ENCODE measurements around the gene HBM.

The HBM gene

DNA sequence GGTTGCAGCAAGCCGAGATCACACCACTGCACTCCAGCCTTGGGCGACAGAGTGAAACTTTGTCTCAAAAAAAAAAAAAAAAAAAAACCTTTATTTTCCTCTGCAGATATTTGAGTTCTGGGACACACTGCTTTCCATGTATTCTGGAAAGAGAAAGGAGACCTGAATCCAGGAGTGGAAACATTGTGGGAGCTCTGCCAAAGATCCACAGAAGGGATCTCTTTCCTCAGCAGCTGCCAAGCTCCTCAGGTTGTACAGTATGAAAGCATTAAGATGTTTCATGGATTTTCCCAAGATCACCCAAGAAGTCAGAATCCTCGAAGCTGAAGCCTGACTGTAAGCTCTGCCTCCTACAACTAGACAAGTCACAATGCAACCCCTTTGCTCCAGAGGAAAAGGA is 40.8 kb upstream of the HBM start:
- peaks cover 0 to 7% of the 10 kb centered on the region in 2 experiments; a peak in 2 of 3 replicates for H3K36me3 ChIP-seq (ENCODE audit: control insufficient read depth in 2 of 2, insufficient read depth in 1 of 2, low read length in 2 of 2)
- H3K4me1 ChIP-seq (ENCODE audit: control insufficient read depth, insufficient read depth, low read length), result no peaks in the 10 kb centered on the region
- CTCF ChIA-PET, result interaction anchor here (0.6 to 2.8 kb wide), 6 partner anchors 15 to 348 kb away, joined by 3 to 19 read pairs (median 3); no protein-coding TSS in a partner anchor
- no peaks in the 10 kb centered on the region for H3K9me3 ChIP-seq (ENCODE audit: control insufficient read depth, insufficient read depth, low read depth, low read length)
- no peak overlapping the region for H3K27ac ChIP-seq (ENCODE audit: extremely low read depth, low read depth, low read length)
- POLR2A ChIA-PET, result interaction anchor here (0.7 kb wide), 1 partner anchor 38 kb away, joined by 3 read pairs; no protein-coding TSS in a partner anchor
- no peak overlapping the region for H3K4me3 ChIP-seq (ENCODE audit: low read depth, low read length)
- no peak for TF ChIP-seq KLF9 (tag by site-specific recombination; IDR thresholded peaks at IDR 0.05; ENCODE audit: low read depth)
- no peak for TF ChIP-seq ZFP41 (tag by site-specific recombination; IDR thresholded peaks at IDR 0.05; ENCODE audit: borderline replicate concordance)
- no peak for TF ChIP-seq GLI4 (tag by site-specific recombination; IDR thresholded peaks at IDR 0.05)
- TF ChIP-seq ZSCAN16 (tag by site-specific recombination; IDR thresholded peaks at IDR 0.05), result no peak
- no peak for TF ChIP-seq ZNF132 (tag by site-specific recombination; IDR thresholded peaks at IDR 0.05; ENCODE audit: borderline replicate concordance)
- TF ChIP-seq KLF16 (tag by site-specific recombination; IDR thresholded peaks at IDR 0.05), result no peak
- TF ChIP-seq ZNF133 (tag by site-specific recombination; IDR thresholded peaks at IDR 0.05), result no peak
- TF ChIP-seq, protein P1, sequence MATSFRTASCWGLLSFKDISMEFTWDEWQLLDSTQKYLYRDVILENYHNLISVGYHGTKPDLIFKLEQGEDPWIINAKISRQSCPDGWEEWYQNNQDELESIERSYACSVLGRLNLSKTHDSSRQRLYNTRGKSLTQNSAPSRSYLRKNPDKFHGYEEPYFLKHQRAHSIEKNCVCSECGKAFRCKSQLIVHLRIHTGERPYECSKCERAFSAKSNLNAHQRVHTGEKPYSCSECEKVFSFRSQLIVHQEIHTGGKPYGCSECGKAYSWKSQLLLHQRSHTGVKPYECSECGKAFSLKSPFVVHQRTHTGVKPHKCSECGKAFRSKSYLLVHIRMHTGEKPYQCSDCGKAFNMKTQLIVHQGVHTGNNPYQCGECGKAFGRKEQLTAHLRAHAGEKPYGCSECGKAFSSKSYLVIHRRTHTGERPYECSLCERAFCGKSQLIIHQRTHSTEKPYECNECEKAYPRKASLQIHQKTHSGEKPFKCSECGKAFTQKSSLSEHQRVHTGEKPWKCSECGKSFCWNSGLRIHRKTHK (tag by site-specific recombination; IDR thresholded peaks at IDR 0.05), result no peak
- TF ChIP-seq ZNF629 (tag by site-specific recombination; IDR thresholded peaks at IDR 0.05), result no peak
- no peak for TF ChIP-seq ZNF19 (tag by site-specific recombination; IDR thresholded peaks at IDR 0.05; ENCODE audit: low read depth)
- no peak for TF ChIP-seq ZNF768 (tag by site-specific recombination; IDR thresholded peaks at IDR 0.05)
- no peak for TF ChIP-seq KLF8 (tag by site-specific recombination; IDR thresholded peaks at IDR 0.05)
- TF ChIP-seq, protein P2, sequence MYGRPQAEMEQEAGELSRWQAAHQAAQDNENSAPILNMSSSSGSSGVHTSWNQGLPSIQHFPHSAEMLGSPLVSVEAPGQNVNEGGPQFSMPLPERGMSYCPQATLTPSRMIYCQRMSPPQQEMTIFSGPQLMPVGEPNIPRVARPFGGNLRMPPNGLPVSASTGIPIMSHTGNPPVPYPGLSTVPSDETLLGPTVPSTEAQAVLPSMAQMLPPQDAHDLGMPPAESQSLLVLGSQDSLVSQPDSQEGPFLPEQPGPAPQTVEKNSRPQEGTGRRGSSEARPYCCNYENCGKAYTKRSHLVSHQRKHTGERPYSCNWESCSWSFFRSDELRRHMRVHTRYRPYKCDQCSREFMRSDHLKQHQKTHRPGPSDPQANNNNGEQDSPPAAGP (tag by site-specific recombination; IDR thresholded peaks at IDR 0.05), result no peak
- TF ChIP-seq HOXC10 (CRISPR knock-in tag; IDR thresholded peaks at IDR 0.05), result no peak

DNA sequence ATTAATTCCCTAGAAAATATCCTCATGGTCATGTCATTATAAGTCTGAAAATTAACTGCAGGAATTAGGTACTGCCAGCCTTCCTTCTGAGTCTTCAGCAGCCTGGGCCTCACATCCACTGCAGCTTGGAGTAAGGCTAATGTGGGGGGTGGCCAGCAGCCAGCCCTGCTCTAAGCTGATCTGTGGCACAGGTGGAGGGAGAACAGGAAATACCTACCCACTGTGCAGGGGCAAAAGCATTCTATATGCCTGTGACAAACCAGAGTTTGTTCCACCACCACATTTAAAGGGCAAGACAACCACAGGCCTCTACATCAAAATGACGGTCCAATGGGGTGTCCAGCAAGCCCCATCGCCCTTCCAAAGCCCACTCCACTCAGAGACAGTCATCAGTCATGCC is 36.7 kb upstream of the HBM start:
- Histone ChIP-seq H3K4me3 (ENCODE audit: low read depth, low read length) (no peak overlapping the region), H3K9me3 (ENCODE audit: control insufficient read depth, insufficient read depth, low read depth, low read length) (no peaks in the 10 kb centered on the region), H3K27ac (ENCODE audit: extremely low read depth, low read depth, low read length) (no peak overlapping the region), H3K36me3 (ENCODE audit: control insufficient read depth in 2 of 2, insufficient read depth in 1 of 2, low read length in 2 of 2) (peaks cover 0 to 3% of the 10 kb centered on the region in 2 experiments; a peak in 2 of 3 replicates), H3K4me1 (ENCODE audit: control insufficient read depth, insufficient read depth, low read length) (no peaks in the 10 kb centered on the region)
- CTCF ChIA-PET, result interaction anchor here (1.0 to 1.9 kb wide), 4 partner anchors 12 to 53 kb away, joined by 4 to 6 read pairs (median 4); no protein-coding TSS in a partner anchor
- POLR2A ChIA-PET, result no interaction called here
- TF ChIP-seq ZNF16 (tag by site-specific recombination; IDR thresholded peaks at IDR 0.05; ENCODE audit: low read depth), result no peak
- no peak for TF ChIP-seq OSR2 (tag by site-specific recombination; IDR thresholded peaks at IDR 0.05)
- TF ChIP-seq ZNF600 (tag by site-specific recombination; IDR thresholded peaks at IDR 0.05), result no peak
- TF ChIP-seq BCL6B (tag by site-specific recombination; IDR thresholded peaks at IDR 0.05), result no peak
- TF ChIP-seq YY1 (tag by site-specific recombination; IDR thresholded peaks at IDR 0.05), result no peak
- TF ChIP-seq ZNF391 (tag by site-specific recombination; IDR thresholded peaks at IDR 0.05; ENCODE audit: borderline replicate concordance, low read depth), result no peak
- TF ChIP-seq, protein P3, sequence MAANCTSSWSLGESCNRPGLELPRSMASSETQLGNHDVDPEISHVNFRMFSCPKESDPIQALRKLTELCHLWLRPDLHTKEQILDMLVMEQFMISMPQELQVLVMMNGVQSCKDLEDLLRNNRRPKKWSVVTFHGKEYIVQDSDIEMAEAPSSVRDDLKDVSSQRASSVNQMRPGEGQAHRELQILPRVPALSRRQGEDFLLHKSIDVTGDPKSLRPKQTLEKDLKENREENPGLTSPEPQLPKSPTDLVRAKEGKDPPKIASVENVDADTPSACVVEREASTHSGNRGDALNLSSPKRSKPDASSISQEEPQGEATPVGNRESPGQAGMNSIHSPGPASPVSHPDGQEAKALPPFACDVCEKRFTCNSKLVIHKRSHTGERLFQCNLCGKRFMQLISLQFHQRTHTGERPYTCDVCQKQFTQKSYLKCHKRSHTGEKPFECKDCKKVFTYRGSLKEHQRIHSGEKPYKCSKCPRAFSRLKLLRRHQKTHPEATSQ (tag by site-specific recombination; IDR thresholded peaks at IDR 0.05), result no peak
- no peak for TF ChIP-seq ZNF221 (tag by site-specific recombination; IDR thresholded peaks at IDR 0.05; ENCODE audit: borderline replicate concordance)
- no peak for TF ChIP-seq ZNF138 (tag by site-specific recombination; IDR thresholded peaks at IDR 0.05; ENCODE audit: borderline replicate concordance)
- TF ChIP-seq EGR2 (tag by site-specific recombination; IDR thresholded peaks at IDR 0.05; ENCODE audit: low read depth), result no peak
- TF ChIP-seq, protein P4, sequence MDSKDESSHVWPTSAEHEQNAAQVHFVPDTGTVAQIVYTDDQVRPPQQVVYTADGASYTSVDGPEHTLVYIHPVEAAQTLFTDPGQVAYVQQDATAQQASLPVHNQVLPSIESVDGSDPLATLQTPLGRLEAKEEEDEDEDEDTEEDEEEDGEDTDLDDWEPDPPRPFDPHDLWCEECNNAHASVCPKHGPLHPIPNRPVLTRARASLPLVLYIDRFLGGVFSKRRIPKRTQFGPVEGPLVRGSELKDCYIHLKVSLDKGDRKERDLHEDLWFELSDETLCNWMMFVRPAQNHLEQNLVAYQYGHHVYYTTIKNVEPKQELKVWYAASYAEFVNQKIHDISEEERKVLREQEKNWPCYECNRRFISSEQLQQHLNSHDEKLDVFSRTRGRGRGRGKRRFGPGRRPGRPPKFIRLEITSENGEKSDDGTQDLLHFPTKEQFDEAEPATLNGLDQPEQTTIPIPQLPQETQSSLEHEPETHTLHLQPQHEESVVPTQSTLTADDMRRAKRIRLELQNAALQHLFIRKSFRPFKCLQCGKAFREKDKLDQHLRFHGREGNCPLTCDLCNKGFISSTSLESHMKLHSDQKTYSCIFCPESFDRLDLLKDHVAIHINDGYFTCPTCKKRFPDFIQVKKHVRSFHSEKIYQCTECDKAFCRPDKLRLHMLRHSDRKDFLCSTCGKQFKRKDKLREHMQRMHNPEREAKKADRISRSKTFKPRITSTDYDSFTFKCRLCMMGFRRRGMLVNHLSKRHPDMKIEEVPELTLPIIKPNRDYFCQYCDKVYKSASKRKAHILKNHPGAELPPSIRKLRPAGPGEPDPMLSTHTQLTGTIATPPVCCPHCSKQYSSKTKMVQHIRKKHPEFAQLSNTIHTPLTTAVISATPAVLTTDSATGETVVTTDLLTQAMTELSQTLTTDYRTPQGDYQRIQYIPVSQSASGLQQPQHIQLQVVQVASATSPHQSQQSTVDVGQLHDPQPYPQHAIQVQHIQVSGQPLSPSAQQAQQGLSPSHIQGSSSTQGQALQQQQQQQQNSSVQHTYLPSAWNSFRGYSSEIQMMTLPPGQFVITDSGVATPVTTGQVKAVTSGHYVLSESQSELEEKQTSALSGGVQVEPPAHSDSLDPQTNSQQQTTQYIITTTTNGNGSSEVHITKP (tag by site-specific recombination; IDR thresholded peaks at IDR 0.05), result no peak
- TF ChIP-seq ZNF350 (tag by site-specific recombination; IDR thresholded peaks at IDR 0.05), result no peak
- TF ChIP-seq ZNF112 (tag by site-specific recombination; IDR thresholded peaks at IDR 0.05), result no peak
- TF ChIP-seq GFI1B (tag by site-specific recombination; IDR thresholded peaks at IDR 0.05), result no peak
- TF ChIP-seq ZNF433 (tag by site-specific recombination; IDR thresholded peaks at IDR 0.05; ENCODE audit: low read depth), result no peak

Data from HEK293 (cell line).